ENCODE data around the gene BRD1.

The BRD1 gene

DNA sequence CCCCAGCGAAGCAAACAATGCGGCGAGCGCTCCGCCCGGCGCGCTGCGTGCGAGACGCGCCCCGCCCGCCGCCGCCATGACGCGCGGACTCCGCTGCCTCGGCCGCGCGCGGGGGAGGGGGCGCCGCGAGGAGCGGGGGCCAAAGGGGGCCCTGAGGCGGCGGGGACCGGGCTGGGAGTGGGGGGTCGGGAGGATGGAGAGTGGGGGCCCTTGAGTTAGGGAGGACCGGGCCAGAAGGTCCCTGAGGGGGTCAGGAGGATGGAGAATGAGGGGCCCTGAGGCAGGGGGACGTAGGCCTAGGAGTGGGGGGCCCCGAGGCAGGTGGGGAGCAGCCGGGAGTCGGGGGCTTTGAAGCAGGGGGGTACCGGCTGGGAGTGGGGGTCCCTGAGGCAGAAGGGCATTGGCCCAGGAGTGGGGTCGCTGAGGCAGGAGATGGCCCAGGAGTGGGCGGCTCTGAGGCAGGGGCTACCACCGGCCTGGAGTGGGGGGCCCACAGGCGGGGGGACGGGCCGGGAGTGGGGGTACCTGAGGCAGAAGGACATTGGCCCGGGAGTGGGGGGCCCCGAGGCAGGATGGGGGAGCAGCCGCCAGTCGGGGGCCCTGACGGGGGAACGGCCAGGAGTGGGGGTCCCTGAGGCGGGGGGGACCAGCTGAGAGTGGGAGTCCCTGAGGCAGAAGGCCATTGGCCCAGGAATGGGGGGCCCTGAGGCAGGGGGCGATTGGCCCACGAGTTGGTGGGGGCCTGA lies at the start of gene BRD1:
Gene BRD1, minus strand, starts transcription at position 21 of the 746 bp plus-strand sequence. CDS start 3,556 bp downstream, outside the sequence.
- DNase-seq: peak; percentile 82

DNA sequence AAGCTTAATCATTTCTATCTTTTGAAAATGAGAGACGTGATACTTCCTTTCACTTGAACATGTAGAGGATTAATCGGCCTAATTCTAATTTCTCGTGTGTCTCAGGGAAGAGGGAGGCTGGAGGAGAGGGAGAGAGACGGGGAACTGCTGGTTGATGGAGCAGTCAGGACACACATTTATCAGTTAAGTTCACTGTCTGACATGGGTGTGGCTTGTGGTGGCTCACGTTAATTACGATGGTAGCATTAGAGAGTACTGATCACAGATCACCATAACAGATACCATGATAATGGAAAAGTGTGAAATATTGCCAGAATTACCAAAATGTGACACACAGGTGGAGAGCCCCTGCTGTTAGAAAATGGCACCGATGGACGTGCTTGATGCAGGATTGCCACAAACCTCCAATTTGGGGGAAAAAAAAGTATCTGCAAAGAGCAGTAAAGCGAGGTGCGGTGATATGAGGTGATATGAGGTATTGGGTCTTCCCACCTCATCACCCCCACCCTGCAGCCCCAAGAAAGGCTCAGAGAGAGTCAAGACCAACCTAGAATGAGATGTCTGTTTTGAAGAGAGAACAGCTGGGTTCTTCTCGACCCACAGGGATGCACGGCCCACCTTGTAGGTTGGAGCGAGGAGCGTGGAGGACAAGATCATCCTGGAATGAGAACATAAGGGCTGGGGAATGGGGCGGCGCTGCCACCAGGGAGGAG lies 45.7 kb upstream of the BRD1 start:
- DNase-seq: no peak

DNA sequence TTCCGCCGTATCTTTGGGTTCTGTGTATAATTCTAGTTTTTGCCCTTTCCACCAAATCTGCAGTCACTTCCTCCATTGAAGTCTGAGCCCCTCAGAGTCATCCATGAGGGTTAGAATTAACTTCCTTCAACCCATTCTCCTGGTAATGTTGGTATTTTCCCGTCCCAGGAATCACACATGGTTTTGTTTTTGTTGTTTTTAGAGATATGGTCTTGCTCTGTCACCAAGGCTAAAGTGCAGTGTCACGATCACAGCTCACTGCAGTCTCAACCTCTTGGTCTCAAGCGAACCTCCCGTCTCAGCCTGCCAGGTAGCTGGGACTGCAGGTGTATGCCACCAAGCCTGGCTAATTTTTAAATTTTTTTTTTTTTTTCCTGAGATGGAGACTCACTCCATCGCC lies 44.7 kb upstream of the BRD1 start:
- no peak for DNase-seq

DNA sequence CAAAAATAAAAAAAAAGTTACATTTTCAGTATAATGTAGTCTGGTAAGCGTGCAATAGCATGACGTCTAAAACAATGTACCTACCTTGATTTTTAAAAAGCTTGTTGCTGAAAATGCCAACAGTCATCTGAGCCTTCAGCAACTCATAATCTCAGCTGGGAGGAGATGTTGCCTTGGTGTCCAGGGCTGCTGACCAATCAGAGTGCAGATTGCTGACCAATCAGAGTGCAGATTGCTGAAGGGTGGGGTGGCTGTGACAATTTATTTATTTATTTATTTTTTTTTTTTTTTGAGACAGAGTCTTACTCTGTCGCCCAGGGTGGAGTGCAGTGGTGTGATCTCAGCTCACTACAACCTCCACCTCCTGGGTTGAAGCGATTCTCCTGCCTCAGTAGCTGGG lies 43.8 kb upstream of the BRD1 start:
- no peak for DNase-seq

DNA sequence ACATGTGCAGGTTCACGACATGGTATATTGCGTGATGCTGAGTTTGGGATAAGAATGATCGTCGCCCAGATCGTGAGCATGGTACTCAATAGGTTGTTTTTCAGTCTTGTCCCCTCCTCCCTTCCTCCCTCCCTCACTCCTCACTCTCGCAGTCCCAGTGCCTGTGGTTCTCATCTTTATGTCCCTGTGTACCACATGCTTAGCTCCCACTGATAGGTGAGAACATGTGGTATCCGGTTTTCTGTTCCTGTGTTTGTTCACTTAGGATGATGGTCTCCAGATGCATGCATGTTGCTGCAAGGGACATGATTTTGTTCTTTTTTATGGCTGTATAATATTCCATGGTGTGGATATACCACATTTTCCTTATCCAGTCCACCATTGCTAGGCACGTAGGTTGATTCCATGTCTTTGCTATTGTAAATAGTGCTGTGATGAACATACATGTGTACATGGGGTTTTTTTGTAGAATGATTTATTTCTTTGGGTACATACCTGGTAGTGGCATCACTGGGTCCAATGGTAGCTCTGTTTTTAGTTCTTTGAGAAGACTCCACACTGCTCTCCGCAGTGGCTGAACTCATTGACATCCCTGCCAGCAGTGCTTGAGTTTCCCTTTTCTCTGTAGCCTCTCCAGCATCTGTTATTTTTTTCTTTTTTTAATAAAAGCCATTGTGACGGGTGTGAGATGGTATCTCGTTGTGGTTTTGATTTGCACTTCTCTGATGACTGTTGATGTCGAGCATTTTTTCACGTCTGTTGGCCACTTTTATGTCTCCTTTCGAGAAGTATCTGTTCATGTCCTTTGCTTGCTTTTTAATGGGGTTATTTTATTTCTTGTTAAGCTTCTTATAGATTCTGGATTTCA lies 42.4 kb upstream of the BRD1 start:
- DNase-seq: no peak

DNA sequence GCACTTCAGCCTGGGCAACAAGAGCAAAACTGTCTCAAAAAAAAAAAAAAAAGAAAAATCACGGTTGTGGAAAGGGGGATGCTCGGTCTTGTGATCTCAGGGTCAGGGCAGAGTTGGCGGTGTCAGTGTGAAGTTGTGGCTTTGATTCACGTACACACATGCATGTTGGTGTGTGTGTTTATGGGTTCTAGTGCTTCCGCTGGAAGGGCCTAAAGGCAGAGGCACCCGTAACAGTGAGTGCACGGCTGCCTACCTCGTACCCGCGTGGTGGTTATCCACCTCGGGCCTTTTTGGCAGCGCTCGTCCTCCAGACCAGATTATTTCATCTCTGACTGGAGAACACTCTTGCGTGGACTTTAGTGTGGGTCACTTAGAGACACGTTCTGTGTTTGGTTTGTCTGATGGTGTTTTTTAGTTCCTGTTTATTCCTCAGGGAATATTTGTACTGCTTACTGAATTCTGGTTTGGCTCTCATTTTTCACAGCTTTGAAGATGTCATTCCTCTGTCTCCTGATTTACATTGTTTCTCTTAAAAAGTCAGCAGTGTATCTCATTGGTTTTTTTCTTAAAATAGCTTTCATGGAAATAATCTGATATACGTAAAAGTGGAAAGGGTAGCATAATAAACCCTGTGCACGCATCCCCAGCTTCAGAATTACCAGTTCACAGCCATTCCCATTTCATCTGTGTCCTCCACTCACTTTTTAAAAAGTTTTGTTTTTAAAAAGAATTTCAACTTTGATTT lies 41.6 kb upstream of the BRD1 start:
- no peak for DNase-seq

DNA sequence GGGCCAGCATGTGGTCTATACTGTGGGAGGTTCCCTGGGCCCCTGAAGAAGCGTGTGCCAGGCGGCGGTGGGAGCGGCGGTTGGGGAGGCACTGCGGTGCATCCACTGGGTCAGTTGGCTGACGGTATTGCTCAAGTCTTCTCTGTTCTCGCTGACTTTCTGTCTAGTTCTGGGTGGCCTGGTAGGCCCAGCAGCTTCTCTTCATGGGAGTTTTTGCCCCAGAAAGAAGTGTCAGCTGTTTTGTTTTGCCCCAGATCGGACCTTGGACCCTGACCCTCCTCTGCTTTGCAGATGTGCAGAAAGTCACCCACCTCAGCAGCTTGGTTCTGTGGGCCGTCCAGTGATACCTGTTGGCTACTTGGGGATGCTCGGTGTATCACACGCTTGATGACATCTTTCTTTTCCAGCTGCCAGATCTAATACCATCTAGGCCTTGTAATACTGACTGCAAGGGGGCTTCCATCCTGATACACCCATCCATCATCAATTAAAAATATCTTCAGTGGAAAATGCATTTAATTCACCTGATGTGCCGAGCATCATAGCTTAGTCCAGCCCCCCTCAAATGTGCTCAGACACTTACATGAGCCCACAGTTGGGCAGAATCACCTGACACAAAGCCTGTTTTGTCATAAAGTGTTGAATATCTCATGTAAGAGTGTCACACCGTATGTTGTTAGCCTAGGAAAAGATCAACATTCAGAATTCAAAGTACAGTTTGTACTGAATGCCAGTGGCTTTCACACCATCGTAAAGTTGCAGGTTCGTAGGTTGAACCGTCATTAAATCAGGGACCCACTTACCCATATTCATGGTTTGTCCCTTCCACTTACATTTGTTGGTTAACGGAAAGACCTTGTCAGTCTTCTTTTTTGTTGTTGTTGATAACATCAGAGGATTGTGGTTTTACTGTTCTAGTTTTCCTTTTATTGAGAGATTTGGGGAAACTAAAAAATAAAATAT lies 39.9 kb upstream of the BRD1 start:
- DNase-seq: no peak

DNA sequence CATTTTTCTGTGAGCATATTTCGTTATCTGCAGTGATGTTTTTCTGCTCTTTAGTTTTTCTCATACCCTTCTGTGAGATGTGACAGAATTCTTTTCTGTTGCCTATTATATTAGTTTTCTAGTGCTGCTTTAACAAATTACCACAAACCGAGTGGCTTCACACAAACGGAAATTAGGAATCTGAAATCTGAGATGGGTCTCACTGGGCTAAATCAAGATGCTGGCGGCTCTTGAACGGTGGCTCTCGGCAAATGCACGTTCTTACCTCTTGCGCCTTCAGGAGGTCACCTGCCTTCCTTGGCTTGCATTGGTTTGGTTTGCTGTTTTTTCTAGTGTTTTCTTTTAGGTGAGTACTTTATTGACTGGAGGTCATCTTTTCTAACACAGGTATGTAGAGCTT lies 39.0 kb upstream of the BRD1 start:
- DNase-seq: no peak

DNA sequence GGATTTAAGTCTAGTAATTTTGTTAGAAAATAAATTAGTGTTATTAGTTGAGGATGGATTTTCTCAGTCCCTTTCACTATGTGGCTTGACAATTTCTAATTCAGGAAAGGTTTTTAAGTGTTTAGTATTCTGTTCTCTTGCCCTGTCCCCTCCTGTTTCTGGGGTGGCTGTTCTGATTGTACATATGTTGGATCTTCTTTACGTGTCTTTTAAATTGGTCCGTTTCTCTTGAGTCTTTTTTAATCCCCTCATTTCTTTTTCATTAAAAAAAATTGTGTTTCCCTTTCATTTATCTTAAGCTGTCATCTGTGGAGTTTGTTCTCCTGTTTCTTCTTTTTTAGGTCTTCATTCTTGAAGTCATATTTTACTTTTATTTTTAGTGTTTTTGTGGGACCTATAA lies 38.5 kb upstream of the BRD1 start:
- DNase-seq: no peak

DNA sequence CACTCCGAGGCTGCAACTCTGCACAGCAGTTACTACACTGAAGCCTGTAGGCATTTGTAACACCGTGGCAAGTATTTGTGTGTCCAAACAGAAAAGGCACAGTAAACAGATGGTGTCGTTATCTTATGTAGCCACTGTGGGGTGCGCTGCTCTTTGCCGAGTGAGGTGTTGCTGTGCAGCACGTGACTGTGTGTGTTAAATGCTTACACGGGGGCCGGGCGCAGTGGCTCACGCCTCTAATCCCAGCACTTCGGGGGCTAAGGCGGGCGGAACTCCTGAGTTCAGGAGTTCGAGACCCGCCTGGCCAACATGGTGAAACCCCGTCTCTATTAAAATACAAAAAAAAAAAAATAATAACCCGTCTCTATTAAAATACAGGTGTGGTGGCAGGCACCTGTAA lies 37.5 kb upstream of the BRD1 start:
- DNase-seq: no peak

DNA sequence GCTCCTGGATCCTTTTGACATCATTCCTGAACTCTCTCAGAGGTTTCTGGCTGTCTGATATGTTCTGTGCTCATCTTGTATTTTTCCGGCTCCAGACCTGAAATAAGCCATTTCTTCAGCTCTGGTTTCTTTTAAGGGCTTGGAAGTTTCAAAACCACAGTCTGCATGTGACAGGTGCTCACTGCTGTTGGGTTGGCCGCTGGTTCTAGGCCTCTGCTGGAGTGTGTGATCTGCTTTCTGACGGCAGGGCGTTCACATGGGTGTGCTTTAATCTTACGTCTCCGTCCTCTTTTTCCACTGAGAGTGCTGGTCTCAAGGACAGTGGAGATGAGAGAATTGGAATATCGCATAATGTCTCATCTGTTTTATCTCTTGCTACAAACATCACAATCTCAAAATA lies 36.3 kb upstream of the BRD1 start:
- no peak for DNase-seq

DNA sequence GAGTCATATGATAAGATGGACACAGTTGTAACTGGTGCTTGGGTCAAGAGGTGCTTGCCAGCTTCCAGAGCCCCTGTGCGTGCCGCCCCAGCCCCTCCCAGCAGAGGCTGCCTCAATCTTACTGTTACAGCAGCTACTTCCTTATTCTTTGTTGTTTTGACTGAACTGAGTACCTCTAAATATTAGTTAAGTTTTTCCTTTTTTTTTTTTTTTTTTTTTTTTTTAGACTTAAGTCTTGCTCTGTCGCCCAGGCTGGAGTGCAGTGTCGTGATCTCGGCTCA lies 34.8 kb upstream of the BRD1 start:
- DNase-seq: no peak

DNA sequence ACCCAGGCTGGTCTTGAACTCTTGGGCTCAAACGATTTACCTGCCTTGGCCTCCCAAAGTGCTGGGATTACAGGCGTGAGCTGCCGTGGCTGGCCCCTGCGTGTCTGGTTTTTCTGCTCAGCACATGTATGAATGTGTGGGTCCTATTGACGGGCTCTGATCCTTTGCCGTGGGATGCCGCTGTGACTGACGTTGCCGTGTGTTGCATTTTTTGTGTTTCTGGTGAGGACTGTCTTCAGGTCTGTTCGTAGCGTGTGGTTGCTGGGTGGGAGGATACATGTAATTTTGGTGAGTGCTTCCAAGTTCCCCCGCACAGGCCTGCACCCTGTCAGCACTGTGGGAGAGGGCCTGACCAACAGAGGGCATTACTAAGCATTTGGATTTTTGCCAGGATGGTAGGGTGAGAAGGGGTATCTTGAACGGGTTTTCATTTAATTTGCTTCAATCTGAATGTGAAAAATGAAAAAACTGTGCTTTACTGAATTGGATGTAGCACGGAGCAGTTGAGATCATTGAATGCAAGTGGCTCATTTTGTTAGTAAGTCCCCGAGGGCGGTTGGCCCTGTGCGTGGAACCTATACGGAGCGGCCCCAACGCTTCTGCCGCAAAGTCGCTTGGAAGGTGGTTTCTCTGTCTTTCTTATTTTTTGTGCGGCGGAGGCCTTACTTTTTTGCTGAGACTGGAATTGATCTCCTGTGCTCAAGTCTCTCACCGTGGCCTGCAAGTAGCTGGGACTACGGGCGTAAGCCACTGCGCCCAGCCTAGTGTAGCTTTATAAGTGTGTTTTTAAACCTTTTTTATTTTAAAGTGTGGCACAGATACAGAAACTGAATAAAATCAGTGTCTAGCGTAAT lies 34.2 kb upstream of the BRD1 start:
- DNase-seq: no peak

DNA sequence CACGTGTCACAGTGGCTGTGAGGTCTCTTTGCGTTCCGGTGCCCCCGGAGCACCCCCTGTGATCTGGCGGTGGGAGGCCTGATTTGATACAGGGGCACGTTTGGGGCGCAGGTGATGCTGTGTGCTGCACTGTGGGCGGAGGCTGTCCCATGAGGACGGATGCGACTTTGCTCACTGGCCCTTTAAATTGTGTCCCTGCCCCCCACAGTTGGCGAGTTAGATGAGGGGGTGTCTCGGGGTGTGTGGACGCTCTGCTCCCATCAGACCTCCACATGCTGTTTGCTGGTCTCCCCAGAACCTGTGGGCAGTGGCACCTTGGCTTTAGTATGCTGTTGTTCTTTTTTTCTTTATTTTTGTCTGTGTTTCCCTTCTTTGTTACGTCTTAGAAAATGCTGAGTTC lies 31.2 kb upstream of the BRD1 start:
- DNase-seq: no peak

DNA sequence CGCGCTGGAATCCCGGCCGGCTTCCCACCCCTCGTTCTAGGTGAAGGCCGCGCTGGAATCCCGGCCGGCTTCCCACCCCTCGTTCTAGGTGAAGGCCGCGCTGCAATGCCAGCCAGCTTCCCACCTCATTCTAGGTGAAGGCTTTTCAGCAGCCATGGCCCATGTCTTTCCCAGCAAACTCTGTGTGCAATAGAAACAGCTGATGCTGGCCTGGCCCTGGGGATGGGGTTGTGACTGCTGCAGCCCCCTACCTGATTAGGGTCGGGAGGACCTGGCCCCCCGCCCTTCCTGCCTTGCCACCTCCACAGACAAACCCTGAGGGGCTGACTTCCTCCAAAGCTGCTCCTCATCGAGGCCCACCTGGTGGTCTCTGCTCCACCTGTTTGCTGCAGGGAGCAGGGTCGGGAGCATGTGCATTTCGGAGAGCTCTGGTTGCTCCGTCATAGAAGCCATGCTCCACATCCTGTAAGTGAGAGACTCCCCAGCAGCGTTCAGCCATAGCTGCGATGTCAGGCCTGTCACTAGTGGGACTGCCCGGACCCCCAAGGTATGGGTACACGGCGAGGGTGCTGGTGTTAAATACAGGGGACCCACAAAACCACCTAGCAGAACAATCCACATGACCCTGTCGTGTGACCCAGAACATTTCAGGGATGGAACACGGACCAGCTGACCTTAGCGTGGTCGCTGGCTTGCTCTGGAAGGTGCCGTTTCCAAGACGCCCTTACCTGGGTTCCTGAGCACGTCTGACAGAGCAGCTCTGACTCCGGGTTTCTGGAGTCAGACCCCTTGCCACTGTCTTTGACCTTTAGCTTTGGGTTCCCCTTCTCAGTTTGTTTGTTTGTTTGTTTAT lies 29.3 kb upstream of the BRD1 start:
- DNase-seq: no peak

DNA sequence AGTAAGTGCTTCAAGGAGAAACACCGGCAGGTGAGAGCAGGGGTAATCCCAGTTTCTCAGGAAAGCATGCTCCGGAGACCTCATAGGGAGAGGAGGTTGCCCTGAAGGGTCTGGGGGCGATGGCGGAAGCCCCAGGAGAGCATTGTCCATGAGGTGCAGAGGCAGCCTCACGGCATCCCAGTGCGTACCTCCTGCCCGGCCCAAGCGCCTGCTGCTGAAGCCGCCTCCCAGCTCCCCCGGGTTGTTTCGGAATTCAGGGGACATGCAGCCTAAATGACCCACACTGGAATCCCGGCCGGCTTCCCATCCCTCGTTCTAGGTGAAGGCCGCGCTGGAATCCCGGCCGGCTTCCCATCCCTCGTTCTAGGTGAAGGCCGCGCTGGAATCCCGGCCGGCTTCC lies 28.7 kb upstream of the BRD1 start:
- no peak for DNase-seq

DNA sequence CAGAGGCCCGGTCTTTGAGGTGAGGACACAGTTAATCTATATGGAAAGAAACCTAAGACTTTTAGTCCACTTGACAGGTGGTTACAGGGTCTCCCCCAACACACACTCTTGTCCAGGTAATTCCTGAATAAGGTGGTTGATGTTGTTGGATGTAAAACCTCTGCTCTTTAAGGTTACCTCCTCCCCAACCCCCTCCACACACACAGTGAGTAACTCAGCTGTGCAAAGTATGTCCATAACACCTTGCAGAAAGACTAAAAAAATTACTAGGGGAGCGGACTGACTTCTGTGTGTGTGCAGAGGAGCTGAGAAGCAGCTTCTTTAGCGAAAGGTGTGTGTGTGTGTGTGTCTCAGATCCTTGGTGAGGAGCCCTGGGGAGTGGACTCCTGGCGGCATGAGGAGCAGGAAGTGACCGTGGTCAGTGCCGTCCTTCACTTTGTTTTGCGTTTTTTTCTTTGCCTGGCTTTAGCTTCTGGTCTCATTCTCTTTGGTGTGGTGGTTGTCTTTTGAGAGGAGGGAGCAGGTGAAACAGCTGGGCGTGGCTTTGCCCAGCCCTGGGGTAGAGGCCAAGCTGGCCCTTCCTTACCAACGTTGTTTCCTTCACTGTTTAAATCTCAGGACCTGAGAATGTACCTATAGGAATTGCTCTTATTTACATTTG lies 27.7 kb upstream of the BRD1 start:
- DNase-seq: no peak

DNA sequence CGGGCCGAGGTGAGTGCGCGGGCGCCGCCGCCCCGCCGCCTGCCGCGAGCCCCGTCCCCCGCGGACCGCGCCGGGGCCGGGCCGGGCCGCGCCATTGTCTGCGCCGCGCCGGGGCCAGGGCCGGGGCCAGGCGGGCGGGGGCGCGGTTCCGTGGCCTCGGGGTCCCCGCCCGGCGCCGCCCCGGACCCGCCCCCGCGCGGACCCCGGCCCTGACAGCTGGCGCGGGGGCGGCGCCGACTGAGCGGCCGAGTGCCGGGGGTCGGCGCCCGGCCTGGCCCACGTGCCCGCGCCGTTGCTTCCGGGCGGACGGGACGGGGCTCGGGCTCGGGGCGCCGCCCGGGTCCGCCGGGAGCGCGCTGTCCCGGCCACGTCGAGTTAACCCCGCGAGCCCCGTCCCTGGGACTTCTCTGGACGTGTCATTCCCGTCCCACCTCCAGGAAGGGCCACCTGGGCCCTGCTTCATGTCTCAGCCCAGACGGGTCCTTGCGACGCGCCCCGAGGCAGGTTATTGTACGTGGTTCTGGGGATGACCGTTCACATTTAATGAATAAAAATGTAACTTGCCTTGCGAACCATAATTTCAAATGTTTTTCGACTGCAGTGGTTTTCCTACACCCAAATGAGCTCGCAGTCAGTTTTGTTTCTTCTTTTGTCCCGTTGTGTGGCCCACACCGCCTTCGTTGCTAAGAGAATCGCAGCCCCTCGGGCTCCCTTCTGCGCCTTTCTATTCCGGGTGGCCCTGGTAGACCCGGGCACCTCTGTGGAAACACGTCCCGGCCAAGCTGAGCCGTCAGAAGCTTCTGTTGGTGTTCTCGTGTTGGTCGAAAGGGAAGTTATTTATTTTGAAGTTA lies 26.5 kb upstream of the BRD1 start:
- DNase-seq: peak; percentile 46
